ENCODE data around the gene GABBR2. TPM values are rescaled to one million over a fixed set of nuclear protein-coding genes. Genes with fewer than 3 reads are reported as not detected.
A peak's percentile ranks its signal among the peaks of the same experiment; 100 is the strongest.

Gene GABBR2
- total RNA-seq, 4 donors from 2014 or later, result 2.4 to 13.6 (median 10.0) TPM

GRCh38 chr9:98564714-98565113 is 144.0 kb downstream of the GABBR2 start:
- Histone ChIP-seq H3K27ac (no peak overlapping the region), H3K27me3 (no peaks in the 10 kb centered on the region), H3K9me3 (no peaks in the 10 kb centered on the region), H3K36me3 (no peaks in the 10 kb centered on the region), H3K4me1 (peaks cover 0 to under 1% of the 10 kb centered on the region in 2 donors), H3K4me3 (replicated peaks in 1 of 3) (no peak overlapping the region)
- WGBS, 2 donors, result 90 to 94% methylated on average over 4 of the region's 4 CpGs
- intact Hi-C loops (cut with DNase I), result loop anchor here (10.0 kb wide), 1 partner anchor 250 kb away; no protein-coding TSS in a partner anchor
- TF ChIP-seq POLR2A (IDR thresholded peaks at IDR 0.05), result no peak
- TF ChIP-seq CTCF (IDR thresholded peaks at IDR 0.05), result no peak
- no peak for DNase-seq

- Histone ChIP-seq H3K36me3 (no peaks in the 10 kb centered on the region), H3K27me3 (no peaks in the 10 kb centered on the region), H3K4me3 (replicated peaks in 1 of 3) (no peak overlapping the region), H3K9me3 (no peaks in the 10 kb centered on the region), H3K27ac (no peak overlapping the region), H3K4me1 (peaks cover 0 to 4% of the 10 kb centered on the region in 2 donors)
- TF ChIP-seq POLR2A (IDR thresholded peaks at IDR 0.05), result no peak
- TF ChIP-seq CTCF (IDR thresholded peaks at IDR 0.05), result no peak
- 82 to 92% methylated on average over 6 of the region's 6 CpGs for WGBS, 2 donors
- intact Hi-C loops (cut with DNase I), result loop anchor here (10.0 kb wide), 1 partner anchor 249 kb away; no protein-coding TSS in a partner anchor
- no peak for DNase-seq
These were observed 144.7 kb downstream of the GABBR2 start for GRCh38 chr9:98563988-98564387.

GRCh38 chr9:98563212-98563907 is 145.4 kb downstream of the GABBR2 start:
- WGBS, 2 donors, result 86 to 90% methylated on average over 14 of the region's 14 CpGs

GRCh38 chr9:98559561-98559960 is 149.2 kb downstream of the GABBR2 start:
- Histone ChIP-seq H3K27me3 (no peaks in the 10 kb centered on the region), H3K36me3 (no peaks in the 10 kb centered on the region), H3K9me3 (no peaks in the 10 kb centered on the region), H3K4me1 (peaks cover 9 to 19% of the 10 kb centered on the region in 2 donors), H3K27ac (no peak overlapping the region), H3K4me3 (replicated peaks in 1 of 3) (no peak overlapping the region)
- no peak for DNase-seq
- intact Hi-C loops (cut with DNase I), result no loop called here
- TF ChIP-seq POLR2A (IDR thresholded peaks at IDR 0.05), result no peak
- no peak for TF ChIP-seq CTCF (IDR thresholded peaks at IDR 0.05)

More at GRCh38 chr9:98563212-98563907, 145.4 kb downstream of the GABBR2 start:
- Histone ChIP-seq H3K36me3 (no peaks in the 10 kb centered on the region), H3K27me3 (no peaks in the 10 kb centered on the region), H3K4me3 (replicated peaks in 1 of 3) (no peak overlapping the region), H3K4me1 (peaks cover 0 to 4% of the 10 kb centered on the region in 2 donors), H3K9me3 (no peaks in the 10 kb centered on the region), H3K27ac (no peak overlapping the region)
- no peak for DNase-seq
- intact Hi-C loops (cut with DNase I), result loop anchor here (10.0 kb wide), 1 partner anchor 249 kb away; no protein-coding TSS in a partner anchor
- no peak for TF ChIP-seq CTCF (IDR thresholded peaks at IDR 0.05)
- TF ChIP-seq POLR2A (IDR thresholded peaks at IDR 0.05), result no peak

GRCh38 chr9:98558575-98558974 is 150.2 kb downstream of the GABBR2 start:
- Histone ChIP-seq H3K27me3 (no peaks in the 10 kb centered on the region), H3K9me3 (no peaks in the 10 kb centered on the region), H3K4me1 (peaks cover 9 to 19% of the 10 kb centered on the region in 2 donors), H3K4me3 (replicated peaks in 1 of 3) (no peak overlapping the region), H3K36me3 (no peaks in the 10 kb centered on the region), H3K27ac (no peak overlapping the region)
- DNase-seq, result peak in 1 of 2 donors; percentile 19
- TF ChIP-seq CTCF (IDR thresholded peaks at IDR 0.05) (no peak), POLR2A (IDR thresholded peaks at IDR 0.05) (no peak)
- intact Hi-C loops (cut with DNase I), result no loop called here
- 55 to 56% methylated on average over 3 of the region's 3 CpGs for WGBS, 2 donors
